ENCODE measurements around the gene NSFL1C. TPM values are rescaled to one million over a fixed set of nuclear protein-coding genes. Genes with fewer than 3 reads are reported as not detected.

The NSFL1C gene
- total RNA-seq, 1 donor = 22.0 TPM

DNA sequence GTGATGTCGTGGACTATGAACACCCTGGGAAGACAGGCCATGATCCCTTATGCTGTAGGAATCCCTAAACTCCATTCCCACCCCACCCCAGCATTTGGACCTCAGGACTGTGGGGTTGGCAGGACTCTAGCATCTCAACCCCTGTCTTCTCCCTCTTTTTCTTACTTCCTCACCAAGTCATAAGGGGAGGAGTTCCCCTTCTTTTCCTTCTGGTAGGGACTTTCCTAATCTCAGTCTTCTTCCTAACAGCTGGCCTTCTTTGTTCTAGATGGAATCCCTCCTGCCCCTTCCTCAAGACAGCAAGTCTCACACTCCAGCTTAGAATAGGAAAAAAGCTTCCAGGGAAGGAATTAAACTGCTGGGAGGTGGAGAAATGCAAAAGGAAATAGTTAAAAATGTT lies 26.9 kb upstream of the NSFL1C start:
- TF ChIP-seq, protein P1, sequence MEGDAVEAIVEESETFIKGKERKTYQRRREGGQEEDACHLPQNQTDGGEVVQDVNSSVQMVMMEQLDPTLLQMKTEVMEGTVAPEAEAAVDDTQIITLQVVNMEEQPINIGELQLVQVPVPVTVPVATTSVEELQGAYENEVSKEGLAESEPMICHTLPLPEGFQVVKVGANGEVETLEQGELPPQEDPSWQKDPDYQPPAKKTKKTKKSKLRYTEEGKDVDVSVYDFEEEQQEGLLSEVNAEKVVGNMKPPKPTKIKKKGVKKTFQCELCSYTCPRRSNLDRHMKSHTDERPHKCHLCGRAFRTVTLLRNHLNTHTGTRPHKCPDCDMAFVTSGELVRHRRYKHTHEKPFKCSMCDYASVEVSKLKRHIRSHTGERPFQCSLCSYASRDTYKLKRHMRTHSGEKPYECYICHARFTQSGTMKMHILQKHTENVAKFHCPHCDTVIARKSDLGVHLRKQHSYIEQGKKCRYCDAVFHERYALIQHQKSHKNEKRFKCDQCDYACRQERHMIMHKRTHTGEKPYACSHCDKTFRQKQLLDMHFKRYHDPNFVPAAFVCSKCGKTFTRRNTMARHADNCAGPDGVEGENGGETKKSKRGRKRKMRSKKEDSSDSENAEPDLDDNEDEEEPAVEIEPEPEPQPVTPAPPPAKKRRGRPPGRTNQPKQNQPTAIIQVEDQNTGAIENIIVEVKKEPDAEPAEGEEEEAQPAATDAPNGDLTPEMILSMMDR (IDR thresholded peaks at IDR 0.05; ENCODE audit: insufficient read depth, low read depth, low read length) = no peak
- no peak overlapping the region for H3K4me3 ChIP-seq (ENCODE audit: low read depth, low read length)
- no peak for DNase-seq (ENCODE audit: low read depth)

DNA sequence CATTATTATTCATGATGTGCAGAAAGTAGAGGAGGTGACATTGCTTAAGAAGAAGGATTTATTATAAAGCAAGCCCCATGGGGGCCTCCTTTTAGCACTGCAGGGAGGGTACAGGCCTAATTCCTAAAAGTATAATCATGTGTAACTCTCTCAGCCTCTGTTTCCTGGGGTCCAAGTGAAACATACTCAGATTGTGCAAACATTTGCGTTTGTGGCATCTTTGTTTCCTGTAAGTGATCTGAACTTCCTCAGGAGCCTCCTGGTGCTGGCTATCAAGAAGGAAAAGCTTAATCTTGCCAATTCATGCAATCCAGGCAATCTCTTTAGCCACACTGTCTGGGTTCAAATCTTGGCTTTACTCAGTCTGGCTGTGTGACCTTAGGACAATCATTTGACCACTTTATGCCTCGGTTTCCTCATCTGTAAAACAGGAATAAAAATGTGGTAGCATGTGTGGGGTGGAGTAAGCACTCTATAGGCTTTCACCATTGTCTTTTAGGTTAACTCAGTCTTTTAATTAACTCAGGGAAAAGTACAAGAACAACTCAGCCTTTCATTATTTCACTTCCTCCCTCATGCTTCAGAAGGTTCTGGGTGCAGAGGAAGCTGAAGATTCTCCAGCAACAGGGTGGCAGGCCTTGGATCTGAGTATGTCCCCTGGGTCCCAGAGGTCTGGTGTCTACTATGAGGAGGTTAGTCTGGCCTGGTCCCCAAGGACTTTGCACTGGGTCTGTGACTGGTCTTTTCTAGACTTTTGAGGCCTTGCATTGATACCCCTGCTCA lies 25.4 kb upstream of the NSFL1C start:
- DNase-seq (ENCODE audit: low read depth) = no peak
- TF ChIP-seq, protein P1 (IDR thresholded peaks at IDR 0.05; ENCODE audit: insufficient read depth, low read depth, low read length) = no peak
- H3K4me3 ChIP-seq (ENCODE audit: low read depth, low read length) = no peak overlapping the region

DNA sequence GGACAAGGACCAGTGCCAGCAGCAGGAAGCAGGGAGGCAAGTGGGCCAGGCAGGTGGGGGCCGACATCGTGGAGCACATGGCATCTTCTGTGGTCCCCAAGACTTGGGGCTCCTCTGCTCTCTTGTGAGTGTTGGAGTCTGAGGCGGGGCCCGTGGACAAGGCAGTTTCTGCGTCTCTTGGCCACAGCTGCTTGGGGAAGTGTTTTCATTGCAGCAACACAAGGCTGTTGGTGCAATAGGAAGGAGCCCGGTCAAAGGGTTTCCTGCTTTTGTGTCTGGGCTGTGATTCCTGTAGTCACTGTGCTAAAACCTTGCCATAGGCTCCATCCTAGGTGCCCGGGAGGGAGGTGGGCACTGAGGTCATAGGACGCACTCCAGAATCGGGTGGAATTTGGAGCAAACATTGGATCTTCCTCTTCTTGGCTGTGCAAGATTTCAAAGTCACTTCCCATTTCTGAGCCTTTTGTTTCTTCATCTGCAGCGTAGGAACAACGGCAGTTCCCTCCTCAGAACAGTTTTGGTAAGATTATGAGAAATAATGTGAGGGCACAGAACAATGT lies 24.7 kb upstream of the NSFL1C start, which contains the start of gene SIRPB2:
Gene SIRPB2 (minus strand): TSS at position 140 of the 560 bp plus-strand sequence. CDS start 61 bp downstream, at position 79.
- DNase-seq (ENCODE audit: low read depth) = no peak
- TF ChIP-seq, protein P1 (IDR thresholded peaks at IDR 0.05; ENCODE audit: insufficient read depth, low read depth, low read length) = no peak
- no peak within 1 kb of the TSS for H3K4me3 ChIP-seq (ENCODE audit: low read depth, low read length)

DNA sequence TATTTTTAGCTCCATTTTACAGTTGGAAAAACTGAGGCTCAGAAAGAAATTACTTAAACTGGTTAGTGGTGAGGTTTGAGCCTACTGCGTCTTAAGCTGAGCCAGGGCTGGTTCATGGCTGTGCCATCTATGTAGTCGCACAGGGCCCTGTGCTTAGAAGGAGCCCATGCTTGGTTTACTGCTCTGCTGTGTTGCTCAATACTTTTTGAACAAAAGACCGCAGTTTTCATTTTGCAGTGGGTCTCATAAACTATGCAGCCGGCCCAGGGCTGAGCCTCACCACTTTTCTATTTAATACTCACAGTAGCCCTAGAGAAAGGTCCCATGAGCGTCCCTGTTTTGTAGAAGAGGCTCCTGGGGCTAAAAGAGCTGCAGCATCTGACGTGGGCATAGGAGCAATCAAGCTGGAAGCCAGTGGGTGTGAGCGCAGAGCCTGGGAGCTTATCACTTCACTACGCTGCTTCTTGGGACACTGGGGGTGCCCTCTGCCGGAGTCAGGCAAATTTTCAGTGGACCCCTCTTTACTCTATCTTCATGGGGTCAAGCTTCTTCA lies 24.1 kb upstream of the NSFL1C start:
- no peak overlapping the region for H3K4me3 ChIP-seq (ENCODE audit: low read depth, low read length)
- no peak for DNase-seq (ENCODE audit: low read depth)
- TF ChIP-seq, protein P1 (IDR thresholded peaks at IDR 0.05; ENCODE audit: insufficient read depth, low read depth, low read length) = no peak

DNA sequence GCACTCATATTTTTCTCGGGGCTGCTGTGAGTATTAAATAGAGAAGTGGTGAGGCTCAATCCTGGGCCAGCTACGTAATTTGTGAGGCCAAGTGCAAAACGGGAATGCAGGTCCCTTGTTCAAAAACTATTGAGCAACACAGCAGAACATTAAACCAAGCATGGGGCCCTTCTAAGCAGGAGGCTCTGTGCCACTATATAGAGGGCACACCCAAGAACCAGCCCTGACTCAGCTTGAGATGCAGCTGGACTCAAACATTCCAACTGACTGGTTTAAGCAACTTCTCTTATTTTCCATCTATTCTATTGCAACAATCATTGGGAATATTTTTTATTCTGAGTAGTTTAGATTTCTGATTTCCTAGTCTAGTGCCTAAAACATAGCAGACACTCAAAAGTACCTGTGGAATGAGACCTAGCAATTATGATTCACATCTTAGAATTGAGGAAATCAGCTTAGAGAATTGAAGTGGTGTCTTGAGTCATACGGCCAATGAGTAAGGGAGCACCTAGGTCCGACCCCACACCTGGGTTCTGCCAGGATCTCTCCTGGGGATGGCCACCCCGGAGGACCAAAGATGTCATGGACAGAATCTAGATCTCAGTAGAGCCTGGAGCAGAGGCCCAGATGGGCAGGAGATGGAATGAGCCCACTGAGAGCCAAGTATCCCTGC lies 23.3 kb upstream of the NSFL1C start:
- DNase-seq (ENCODE audit: low read depth) = no peak
- TF ChIP-seq, protein P1 (IDR thresholded peaks at IDR 0.05; ENCODE audit: insufficient read depth, low read depth, low read length) = no peak
- no peak overlapping the region for H3K4me3 ChIP-seq (ENCODE audit: low read depth, low read length)

DNA sequence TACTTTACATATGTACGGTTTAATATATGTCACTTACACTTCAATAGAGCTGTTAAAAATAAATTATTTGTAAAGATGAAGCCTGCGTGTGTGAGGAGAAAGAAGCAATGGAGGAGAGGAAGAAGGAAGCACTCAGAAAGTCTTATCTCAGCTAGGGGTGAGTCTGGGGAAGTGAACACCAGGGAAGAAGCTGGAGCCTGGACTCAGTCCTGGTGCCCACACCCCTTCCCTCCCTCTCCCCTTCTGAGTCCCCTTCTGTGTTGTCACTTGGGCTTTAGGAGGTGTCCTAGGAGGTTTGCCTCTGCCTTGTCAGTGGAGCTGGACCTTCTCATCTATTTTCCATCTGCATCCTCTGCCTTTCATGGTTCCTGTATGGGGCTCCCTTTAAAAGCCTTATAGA lies 22.7 kb upstream of the NSFL1C start:
- no peak for DNase-seq (ENCODE audit: low read depth)
- H3K4me3 ChIP-seq (ENCODE audit: low read depth, low read length) = no peak overlapping the region
- TF ChIP-seq, protein P1 (IDR thresholded peaks at IDR 0.05; ENCODE audit: insufficient read depth, low read depth, low read length) = no peak

Measured in fibroblast of villous mesenchyme (primary cell).